NCI-H1417 treated with DMSO at 0.1 percent for 48 hours (cell line): ENCODE results near the gene MRPL44.
"Not testable (repeated sequence)": the region's sequence is repeated elsewhere in the genome, so short reads cannot be mapped to it uniquely, and the experiment has no call there.

Experiments used
- DNase-seq: peaks from one replicate; lab custom pipeline; 2025; lab: John Stamatoyannopoulos, UW

MRPL44 gene

GRCh38 chr2:223936862-223937326 is 20.4 kb upstream of the MRPL44 start:
- DNase-seq = no peak

GRCh38 chr2:223937535-223937934 is 19.7 kb upstream of the MRPL44 start:
- no peak for DNase-seq

GRCh38 chr2:223939438-223939837 is 17.8 kb upstream of the MRPL44 start:
- not testable (repeated sequence) for DNase-seq

DNA sequence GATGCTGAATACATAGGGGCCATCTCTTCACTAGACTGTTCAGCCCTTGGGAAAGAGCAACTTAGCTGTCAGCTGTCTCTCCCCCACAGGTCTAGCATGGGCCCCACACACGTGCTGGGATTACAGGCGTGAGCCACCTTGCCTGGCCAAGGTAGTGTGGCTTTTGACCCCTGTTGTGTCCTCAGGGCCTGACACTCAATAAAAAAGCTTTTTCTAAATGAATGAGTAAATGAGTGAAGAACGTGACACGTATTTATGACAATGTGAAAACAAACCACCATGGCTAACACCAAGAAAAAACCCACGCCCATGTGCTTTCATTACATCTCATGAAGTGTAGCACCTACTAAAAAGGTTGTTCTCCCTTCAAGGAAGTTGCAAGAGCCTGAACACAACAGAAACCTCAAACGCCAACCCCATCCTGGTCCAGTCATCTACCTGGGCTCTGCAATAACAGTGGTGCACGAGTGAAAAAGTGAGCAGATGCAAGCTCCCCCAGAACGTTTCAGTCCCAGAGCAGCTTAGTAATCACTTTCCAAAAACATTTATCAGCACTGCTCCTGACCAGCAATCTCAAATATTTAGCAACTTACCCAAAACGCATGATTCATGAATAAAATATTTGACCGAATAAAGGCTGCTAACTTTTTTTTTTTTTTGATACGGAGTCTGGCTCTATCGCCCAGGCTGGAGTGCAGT is 15.5 kb upstream of the MRPL44 start:
- DNase-seq = no peak

DNA sequence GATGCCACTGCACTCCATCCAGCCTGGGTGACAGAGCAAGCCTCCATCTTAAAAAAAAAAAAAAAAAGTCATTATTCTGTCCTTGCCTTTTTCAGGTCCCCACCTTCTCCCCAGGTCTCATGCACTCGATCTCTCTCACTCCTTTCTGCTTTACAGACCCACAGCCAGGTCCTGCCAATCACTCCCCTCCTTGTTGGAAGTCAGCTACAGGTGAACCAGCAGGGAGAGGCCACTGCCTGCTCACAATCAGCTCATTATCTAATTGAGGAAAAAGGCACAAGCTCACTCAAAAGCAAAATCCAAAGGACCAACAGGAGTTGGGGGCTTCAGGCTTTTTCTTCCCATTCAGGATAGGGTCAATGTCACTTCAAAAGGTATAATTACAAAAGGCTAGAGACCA is 14.1 kb upstream of the MRPL44 start:
- no peak for DNase-seq

- no peak for DNase-seq
These were observed 13.7 kb upstream of the MRPL44 start for GRCh38 chr2:223943561-223944008.

DNA sequence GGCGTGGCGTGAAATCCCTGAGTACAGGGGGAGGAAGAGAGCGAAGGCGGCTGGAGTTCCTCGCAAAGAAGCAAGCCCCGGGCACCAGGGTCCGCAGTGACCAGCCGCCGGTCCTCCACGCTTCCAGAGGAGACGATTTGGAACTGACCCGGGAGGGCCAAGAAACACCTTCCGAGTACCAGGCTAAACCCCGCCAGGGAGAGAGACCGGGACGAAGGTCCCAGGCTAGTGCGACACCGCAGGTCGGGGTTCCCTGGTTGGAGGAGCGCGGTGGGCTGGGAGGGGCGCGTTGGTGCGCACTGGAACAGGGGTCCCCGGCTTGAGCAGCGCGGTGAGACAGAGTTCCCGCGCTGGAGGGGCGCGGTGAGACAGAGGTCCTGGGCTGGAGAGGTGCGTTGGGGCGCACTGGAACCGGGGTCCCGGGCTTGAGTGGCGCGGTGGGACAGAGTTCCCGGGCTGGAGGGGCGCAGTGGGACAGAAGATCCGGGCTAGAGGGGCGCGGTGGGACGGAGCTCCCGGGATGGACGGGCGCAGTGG is 13.0 kb upstream of the MRPL44 start:
- DNase-seq = no peak

GRCh38 chr2:223944703-223945531 is 12.3 kb upstream of the MRPL44 start, which contains the start of gene WDFY1:
Gene WDFY1 (minus strand): TSS chr2:223945335. CDS start chr2:223945284, 51 bp downstream.
- no peak for DNase-seq

GRCh38 chr2:223945755-223946154 is 11.5 kb upstream of the MRPL44 start:
- DNase-seq = no peak

DNA sequence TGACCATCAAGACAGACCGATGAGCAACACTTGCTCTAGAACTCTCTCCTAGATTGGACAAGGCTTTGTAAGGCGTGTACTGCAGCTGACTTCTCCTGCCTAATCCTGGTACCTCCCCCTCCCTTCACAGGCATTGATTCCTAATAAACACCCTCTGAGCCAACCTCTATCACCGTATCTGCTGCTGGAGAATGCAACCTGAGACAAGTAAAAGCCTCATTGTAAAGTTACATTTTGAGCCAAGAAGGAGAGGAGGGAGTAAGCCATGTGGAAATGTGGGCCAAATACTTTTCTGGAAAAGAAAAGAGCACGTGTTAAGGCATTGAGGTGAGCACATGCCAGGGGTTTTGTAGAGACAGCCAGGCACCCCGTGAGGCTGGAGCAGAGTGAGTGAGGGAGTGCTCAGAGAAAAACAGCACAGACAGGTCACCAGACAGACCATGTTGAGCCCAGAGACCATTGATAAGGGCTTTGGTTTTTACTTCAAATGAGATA is 9.5 kb upstream of the MRPL44 start:
- DNase-seq = no peak

GRCh38 chr2:223949241-223949840 is 7.9 kb upstream of the MRPL44 start:
- DNase-seq = no peak

DNA sequence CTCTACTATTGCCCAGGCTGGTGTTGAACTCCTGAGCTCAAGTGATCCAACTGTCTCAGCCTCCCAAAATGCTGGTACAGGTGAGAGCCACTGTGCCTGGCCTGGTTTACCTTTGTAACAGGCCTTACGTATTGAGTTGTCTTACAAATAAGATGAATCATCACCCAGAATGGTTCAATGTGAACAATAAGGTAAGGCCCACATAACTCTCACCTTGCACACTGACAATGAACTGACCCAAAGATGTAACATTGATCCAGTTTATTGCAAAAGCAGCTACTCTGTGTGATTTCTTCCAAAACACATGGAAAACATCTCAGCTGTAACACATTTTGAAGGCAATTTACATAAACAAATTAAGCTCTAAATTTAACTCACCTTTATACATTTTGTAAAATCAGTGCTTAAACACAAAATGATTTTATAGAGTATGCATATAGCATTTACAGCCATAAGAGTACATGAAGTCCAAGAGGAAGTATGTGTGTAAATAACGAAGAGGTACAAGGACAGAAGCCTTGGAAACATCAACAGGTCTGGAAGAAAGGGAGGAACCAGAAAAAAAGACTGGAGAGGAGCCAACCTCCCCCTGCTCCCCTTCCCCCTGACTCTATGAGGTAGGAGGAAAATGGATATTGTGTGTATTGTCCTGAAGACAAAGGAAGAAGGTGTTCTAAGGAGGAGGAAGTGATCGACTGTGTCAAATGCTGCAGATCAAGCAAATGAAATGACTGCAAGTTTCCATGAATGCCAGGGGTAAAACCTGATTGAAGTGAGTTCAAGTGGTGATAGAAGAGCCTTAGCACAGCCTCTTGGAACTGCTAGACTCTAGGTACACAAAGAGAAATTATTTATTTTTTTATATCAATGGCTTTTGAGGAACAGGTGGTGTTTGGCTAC is 6.6 kb upstream of the MRPL44 start:
- no peak for DNase-seq

DNA sequence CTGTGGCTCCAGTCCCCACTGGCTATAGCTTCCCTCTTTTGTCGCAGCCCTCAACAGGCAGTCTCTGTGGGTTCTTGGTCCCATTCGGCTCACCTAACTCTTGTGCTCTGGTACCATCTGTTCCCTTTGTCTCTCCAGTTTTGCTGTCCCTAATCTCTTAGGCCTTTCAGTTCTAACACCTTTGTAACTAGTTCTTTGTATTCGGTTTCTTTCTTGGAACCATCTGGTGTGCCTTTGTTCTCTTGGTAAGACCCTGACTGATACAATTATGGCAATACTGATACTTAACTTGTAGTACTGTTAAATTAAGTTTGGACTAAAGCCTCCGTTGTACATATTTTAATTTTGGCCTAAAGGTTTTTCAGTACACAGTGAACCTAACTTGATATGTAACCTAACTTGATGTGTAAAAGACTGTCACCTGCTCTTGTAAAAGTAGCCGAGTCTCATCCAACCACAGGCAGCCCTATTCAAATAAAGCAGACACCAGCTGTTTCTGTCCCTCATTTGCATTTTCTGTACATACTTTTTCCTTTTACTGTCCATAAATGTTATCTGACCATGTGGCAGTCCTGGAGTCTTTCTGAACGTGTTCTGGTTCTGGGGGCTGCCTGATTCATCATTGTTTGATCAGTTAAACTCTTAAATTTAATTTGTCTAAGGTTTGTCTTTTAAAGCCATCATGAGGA is 4.8 kb upstream of the MRPL44 start:
- DNase-seq = no peak

DNA sequence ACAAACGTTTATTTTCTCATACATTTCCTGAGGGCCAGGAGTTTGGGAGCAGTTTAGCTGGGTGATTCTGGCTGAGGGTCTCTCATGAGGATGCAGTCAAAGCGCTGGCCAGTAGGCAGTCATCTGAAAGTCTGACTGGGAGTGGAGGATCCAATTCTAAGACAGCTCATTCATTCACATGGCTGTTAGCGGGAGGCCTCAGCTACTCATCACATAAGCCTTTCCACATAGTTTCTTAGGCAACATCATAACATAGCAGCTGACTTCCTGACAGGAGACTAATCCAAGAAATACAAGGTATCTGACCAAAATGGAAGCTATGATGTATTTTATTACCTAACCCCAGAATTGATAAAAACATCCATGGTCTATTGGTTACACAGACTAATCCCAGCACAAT is 2.9 kb upstream of the MRPL44 start:
- DNase-seq = no peak

GRCh38 chr2:223956300-223956699 is 963 bp upstream of the MRPL44 start:
- DNase-seq = no peak

DNA sequence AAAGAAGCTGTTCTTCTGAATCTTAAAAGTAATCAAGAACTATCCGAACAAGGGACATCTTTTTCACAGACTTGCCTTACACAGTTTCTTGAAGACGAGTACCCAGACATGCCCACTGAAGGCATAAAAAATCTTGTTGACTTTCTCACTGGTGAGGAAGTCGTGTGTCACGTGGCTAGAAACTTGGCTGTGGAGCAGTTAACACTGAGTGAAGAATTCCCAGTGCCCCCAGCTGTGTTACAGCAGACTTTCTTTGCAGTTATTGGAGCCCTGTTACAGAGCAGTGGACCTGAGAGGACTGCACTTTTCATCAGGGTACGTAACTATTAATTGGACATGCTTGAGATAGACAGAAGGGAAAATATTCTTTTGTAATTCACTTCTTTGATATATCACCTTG is 2.4 kb downstream of the MRPL44 start:
- DNase-seq = no peak

- DNase-seq = no peak
These were observed 10.7 kb downstream of the MRPL44 start for GRCh38 chr2:223967981-223968380.

DNA sequence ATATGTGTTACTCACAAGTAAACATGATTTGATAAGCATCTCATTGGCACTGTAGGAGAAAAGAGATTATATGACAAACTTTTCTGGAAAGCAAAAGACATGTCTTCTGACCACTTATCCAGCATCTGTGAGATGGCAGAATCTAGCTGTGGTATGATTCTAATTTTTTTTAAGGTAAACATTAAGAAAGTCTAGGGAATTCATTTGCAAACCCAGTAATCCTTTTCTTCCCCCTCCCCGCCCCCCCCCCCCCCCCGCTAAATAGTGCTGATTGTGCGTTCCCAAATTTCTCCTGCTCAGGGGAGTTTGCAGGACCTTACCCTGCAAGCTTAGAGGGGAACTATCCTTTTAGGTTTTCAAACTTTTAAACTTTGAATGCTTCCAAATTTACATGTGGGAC is 12.1 kb downstream of the MRPL44 start:
- no peak for DNase-seq

DNA sequence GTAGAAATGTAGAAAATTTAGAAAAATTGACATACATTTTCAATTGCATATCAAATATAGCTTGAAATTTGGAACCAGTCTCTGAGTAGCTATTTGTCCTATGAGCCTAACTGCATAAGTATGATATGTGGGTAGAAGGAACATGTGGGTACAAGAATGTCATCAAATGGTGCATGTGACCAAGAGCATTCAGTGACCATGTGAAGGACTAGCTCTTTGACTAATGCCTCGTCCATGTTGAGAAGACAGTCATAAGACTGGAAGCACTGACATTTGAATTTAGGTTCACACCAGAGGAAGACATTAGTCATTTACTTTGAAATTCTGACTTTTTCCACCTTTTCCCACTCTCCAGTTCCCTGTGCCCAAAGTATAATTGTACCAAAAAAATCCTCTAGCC is 12.6 kb downstream of the MRPL44 start:
- no peak for DNase-seq

DNA sequence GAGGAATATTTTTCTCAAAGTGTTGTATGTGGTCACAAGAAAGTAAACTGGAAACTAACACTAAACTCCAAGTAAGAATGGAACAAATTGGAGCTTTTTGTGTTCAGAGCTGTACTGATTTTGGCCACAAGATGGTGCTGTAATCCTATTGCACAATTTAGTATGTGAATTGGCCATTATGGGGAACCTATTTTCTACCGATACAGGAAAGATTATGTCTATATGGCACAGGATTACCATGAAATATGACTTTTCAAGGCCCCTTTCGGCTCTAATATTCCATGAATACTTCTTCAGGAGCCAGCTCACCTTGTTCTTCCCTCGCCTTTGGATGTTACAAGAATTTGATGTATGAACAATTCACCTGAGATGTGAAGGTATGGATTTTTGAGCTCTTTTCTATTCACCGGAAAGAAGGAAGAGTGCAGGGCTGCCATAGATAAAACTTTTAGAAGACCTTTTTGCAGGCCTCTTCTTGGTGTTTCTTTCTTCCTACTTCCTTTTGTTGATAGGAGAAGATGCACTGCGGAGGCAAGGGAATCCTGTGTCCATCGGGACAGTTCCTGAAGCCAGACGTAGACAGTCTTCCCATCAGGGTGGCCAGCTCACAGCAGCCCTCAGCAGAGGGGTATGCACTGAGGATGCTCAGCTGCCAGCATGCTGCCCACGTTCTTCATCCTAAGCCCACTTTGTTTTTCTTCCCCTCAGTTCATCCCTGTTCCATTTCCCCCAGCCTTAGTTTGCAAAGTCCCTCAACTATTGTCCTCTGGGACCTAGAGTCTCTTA is 13.3 kb downstream of the MRPL44 start:
- DNase-seq = peak; percentile 6
